Fibroblast of skin of left biceps (primary cell): ENCODE results near the gene FBXL22.

Source experiments
- DNase-seq, 2 experiments: peaks; one replicate each; pipeline ENCODE4 v3.0.0-alpha.2; 2013; ENCODE audit warnings: low read depth in 2 of 2

The FBXL22 gene

DNA sequence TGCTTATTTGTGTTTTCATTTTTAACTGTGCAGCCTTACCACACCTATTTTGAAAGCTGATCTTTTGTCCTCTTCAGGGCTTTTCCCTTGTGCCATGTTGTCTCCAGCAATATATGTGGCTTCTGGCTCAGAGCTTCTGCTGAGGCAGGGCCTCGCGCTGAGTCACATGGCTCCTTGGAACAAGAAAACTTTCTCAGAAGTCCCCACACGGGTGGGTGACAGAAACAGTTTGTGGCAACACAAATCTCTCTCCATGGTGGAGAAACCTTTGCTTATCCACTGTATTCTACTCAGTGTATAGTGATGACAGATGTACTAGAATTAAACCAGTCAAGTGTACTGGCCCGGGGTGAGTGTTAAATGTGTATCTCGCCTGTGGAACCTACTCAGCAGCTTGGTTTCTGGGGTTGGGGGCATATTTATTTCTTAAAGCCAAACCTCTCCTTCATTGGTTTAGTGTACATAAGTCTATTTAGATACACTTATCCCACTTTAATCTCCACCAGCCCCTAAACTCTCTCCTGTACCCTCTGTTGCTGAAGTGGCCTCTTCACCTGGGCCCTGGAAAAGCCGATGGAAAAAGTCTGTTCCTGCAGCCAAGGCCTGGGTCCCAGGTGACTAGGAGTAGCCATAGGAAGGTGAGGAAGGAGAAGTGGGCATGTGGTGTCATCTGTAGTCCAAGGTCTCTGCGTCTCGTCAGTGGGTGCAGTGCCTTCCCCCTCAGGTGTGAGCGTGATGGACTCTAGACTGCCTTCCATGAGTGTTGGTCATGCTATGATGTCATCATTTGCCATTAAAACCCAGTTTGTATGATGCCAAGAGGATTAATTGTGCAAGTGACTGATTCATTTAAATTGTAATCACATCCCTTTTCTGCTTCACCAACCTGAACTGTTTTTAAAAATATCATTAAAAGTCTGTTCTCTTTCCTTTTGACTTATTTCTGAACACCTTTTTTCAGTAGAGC lies 3.2 kb upstream of the FBXL22 start:
- no peak for DNase-seq

DNA sequence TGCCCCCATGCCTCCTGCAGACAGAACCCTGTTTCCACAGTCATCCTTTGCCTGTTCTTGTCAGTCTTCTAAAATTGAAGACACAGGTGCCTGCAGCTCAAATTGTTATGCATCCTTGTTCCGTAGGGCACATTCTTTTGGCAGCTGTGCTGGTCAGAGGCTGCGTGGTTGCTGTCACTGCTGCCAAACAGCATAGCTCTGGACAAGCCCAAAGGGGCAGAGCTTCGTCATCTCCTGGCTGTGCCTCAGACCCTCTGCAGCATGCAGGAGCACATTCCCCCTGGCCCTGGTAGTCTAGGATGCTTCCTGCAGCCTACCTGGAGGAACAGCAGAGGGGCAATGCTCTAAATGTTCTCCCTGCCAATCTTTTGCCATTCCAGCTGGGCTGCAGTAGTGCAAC lies 2.1 kb upstream of the FBXL22 start:
- no peak for DNase-seq

DNA sequence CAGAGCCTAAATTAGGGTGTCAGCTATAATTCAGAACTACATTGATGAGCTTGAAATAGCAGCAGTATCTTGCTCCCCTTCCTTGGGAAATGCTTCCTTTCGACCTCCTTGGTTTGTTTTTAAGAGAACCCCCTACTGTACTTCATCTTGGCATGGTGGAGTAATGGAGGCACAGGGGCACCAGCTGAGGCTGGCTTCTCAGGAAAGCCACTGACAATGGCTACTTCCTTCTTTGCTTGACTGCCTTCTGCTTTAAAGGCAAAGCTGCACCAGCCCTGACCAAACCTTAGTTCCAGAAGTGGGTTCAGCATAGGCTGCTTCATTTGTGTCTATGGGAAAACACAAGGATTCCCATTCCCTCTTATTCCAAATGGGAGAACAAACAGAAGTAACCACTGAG lies 1.5 kb upstream of the FBXL22 start:
- no peak for DNase-seq

DNA sequence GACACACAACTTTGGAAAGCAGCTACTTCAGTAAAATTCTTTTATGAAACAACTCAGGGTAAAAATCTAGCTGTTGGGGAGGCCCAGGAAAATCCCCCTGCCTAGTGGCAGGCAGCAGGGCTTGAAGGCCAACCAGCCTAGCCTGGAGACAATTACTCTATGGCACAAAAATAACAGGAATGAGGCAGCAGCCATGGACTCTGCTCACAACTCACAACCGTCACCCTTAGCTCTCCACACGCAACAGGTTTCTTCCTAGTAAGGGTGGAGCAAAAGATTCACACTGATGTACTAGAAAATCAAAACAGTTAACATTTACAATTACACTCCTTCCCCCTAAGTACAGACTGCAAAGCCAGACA lies 530 bp upstream of the FBXL22 start:
- no peak for DNase-seq

DNA sequence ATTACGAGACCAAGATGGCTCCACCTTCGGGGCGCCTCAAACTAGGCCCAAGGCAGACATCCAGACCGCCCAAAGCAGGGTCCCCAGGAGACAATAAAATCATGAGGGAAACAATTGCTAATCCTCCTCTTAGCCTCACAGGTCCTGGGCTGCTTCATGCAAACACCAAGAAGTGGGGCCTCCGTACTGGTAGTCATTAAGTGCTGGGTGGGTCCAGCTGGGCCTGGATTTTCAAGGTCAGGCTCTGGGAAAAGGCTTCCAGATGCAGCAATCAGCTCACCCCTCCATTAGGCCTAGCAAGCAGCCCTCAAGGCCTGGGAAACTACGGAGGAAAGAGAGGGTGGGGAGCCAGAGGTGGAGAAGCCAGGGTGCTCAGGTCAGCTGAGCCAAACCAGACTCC lies 634 bp downstream of the FBXL22 start:
- no peak for DNase-seq

DNA sequence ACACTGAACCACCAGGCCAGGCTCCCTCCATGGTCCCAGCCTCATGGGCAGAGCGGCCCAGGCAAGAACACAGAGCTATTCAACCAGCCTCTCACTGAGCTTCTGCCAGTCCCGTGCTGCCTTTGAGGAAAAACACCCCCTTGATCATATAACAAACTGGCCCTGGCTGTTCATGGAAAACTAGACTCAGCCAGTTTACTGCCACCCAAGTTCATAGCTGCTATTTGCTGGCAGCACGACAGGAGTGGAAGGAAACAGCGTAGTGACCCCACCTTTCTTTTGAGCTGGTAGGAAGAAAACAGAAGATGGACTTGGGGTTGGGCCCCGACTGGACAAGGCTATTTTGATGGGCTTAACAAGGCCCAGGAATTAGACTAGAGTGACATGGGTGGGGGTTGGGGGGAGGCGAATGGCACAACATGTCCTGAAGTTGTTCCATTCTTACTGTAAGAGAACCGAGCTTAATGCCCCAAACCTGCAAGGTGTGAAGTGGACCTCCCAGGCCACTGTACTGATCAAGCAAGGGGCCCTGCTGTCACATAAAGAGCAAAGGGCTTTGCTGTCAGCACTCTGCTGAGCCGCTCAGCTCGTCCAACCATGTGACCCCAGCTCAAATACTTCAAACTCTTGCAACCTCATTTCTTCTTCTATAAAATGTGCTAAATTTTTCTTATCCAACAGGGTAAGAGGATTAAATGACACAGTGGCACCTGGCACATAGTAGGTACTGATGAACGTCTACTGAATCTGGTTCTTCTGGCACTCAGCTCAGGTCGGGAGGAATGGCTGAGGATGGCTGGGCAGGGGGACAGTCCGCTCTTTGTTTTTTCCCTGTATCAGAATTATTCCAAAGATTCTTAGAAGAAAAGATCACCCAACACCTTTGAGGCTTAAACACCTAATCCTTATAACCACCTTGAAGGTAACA lies 1.6 kb downstream of the FBXL22 start:
- DNase-seq = no peak

DNA sequence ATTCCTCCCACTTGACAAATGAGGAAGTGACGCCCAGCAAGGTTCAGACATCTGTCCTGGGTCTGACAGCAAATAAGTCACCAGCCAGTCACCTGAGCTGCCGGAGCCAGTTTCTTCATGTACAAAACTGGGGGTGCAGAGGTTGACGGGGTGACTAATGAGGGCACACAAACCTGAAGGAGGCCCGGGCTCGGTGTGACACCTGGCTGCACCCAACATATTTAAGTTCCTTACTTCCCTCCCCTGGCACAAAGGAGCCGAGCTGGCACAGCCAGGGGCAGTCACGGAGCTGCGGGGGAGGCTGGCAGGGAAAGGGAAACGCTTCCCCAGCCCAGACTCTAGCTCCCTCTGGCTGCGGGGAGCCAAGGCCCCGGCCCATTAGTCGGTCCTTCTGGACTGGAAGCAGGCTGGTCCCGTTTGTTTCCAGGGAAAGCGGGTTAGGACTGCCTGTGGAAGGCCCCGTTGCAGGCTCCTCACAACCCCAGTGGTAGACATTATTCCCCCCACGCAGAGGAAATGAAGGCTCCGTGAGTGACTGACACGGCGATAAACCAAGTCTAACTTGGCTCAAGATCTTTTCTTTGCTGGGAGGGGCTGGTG lies 2.3 kb downstream of the FBXL22 start:
- no peak for DNase-seq

DNA sequence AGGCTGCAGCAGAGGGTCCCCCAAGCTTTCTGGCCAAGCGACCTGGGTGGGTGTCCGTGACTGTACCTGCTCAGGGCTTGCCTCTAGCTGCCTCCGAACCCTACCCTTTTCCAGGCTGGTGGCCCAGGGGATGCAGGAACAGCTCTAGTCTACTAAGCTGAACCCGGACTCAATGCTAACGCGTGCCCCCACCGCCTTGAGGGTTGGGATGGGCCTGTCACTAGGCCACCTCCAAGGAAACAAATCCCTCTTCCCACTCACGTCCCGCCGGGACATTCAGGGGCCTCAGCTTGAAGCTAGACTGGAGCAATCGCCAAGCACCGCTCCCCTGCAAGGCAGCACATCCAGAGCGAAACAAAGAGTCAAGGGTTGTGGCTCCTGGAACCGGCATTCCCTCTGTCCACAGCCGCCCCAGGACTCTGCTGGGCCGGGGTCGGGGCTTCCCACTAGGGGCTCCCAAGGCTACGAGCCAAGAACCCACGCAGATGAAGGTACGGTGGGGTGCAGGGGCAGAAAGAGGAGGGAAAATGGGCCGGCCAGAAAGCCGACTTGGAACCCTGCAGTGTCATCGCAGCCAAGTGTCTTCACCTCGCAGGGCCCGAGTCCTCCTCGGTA lies 2.9 kb downstream of the FBXL22 start:
- no peak for DNase-seq

DNA sequence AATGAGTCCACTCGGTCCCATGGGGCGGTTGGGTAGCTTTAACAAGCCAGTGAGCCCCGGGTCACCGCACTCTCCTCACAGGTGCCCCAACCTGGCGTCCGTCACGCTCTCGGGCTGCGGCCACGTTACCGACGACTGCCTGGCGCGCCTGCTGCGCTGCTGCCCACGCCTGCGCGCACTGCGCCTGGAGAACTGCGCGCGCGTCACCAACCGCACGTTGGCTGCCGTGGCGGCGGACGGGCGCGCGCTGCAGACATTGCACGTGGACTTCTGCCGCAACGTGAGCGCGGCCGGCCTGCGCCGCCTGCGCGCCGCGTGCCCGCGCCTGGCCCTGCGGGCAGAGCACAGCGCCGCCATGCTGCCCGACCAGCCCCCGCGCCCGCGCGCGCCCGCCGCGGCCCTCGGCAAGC lies 3.4 kb downstream of the FBXL22 start:
- peak; percentile 81 to 87 for DNase-seq

DNA sequence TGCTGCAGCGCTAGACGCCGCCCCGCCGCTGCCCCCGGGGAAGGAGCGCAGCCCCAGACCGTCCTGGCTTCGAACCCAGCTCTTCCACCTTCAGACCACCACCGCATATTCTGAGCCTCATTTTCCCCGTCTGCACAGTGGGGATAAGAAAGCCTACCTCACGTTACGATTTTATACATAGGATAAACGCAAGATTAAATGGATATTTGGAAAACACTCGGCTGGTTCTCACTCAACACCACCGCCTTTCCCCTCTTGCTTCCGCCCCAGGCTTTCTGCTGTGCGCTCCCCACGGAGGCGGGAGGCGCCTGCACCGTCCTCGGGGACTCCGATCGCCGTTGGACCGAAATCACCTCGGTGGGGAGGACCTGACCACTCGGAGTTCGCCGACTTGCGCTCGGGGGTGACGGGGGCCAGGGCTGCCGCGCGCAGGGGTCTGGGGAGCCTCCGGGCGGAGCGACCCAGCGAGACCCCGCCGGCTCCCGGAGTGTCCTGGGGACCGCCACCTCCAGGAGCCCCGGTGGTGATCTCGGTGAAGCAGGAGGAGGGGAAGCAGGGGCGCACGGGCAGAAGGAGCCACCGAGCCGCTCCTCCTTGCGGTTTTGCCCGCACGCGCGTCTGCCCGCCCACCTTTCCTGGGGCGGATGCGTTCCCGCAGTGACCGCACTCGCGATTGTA lies 4.0 kb downstream of the FBXL22 start:
- DNase-seq = no peak

DNA sequence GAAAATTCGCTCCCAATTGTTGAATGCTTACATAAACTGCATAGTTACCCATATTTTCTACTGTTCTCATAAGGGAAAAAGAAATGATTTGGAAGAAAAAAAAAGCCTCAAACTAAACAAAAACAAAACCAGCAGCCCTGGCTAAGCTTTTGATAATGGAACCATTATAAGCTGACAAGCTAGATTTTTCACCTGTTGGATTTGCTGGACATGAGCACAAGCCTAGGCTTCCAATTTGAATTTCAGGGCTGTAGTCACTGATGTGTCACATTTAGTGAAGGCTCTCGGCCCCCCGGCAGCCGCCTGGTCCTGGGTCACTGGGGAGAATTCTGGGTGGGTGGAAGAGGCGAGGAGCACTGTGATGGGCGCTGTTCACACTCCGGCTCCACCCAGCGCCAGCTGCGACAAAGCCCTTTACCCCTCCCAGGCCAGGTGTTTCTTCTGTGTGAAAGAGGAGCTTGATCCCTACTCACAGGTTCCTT lies 4.6 kb downstream of the FBXL22 start:
- no peak for DNase-seq

DNA sequence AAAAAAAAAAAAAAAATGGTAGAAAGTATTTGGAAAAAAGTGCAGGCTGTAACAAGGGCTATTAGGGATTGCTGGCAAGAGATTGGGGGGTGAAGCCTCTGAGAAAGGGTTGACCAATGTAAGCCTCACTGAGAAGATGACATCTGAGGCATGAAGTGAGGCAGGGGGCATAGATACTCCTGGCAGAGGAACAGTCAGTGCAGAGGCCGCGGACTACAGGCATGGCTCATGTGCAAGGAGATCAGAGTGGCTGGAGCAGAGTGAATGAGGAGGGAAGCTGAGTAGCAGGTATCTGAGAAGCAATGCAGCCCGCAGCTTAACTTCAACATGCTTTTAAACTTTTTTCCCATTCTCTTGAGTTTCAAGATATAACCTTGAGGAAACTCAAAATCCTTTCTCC lies 5.4 kb downstream of the FBXL22 start:
- no peak for DNase-seq

DNA sequence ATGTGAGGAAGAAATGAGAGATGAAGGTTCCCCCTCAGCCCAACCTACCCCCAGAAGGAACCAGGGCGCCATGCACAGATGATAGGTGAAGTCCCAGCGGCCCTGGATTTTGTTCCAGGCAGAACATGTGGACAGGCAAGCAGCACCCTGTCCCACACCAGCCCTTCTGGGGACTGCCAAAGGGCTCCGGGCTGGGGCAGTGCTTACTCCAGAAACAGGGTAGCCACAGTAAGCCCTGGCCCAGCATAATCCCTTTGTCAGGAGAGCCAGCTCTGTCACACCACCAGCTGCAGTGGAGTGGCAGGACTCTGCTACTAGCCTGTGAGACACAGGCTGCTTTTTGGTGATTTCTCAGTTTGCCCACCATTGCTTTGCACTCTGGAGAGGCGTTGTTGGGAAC lies 6.3 kb downstream of the FBXL22 start:
- DNase-seq = no peak

DNA sequence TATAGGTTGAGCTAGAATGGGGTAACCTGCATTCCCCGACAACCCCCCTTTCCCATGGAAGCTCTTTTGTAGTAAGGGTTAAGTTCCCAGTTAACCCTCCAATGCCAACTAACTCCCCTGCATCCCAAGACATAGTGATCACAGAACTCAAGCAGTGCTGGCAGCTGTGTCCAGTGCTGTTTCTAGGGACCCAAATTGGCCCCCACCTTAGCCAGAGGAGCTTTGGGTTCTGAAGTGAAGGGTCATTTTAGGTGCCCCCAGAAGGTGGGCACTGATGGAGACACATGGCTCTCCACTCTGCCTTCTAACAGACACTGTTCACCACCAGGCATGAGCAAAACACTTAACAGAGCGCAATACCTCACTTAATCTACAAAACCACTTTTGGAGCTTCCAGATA lies 7.1 kb downstream of the FBXL22 start:
- DNase-seq = no peak

DNA sequence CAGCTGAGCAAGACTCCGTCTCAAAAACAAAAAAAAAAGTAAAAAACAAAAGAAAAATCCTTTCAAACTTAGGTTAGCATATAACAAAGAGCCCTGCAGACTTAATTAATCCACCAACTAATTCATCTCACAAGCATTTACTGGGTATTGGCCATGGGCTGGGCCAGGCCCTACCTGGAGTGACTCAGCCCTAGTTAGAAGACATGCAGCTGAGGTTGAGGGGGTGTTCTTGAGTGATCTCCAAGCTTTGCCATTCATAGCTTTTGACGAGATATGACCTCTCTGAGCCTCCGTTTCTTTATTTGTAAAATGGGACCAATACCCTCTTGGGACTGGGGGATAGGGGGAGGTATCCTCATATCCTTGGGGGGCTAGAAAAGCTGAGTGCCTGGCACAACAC lies 7.8 kb downstream of the FBXL22 start:
- no peak for DNase-seq

DNA sequence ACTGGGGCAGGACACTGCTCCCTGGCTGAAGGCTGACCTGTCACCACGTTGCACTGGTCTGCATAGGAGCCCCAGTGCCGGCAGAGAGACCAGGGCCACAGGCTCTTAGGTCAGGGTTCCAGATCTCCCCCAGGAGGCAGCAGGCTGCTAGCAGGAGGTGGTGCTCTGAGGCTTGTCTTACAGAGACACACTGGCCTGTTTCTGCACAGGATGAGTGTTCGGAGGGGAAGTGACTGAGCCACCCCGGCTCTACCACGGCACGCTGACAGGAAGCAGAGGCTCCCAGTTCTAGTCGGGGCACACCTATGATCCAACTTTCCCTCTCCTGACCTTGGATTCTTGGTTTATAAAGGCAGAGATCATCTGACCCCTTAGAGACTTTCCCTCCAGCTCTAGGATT lies 8.6 kb downstream of the FBXL22 start:
- no peak for DNase-seq

DNA sequence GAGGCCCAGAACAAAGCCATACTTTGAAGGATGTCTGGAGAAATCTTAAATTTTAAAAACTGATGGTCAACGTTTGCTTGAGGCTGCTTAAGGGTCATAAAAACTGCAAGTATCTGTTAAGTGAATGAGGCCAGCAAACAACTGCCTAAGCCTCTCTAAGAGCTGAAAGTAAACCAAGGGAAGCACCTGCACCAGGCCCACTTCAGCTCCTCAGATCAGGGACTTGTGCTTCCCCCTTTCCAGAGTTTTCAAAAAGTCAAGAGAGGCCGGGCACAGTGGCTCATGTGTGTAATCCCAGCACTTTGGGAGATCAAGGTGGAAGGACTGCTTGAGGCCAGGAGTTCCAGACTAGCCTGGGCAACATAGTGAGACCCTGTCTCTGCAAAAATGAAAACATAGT lies 9.1 kb downstream of the FBXL22 start:
- no peak for DNase-seq

DNA sequence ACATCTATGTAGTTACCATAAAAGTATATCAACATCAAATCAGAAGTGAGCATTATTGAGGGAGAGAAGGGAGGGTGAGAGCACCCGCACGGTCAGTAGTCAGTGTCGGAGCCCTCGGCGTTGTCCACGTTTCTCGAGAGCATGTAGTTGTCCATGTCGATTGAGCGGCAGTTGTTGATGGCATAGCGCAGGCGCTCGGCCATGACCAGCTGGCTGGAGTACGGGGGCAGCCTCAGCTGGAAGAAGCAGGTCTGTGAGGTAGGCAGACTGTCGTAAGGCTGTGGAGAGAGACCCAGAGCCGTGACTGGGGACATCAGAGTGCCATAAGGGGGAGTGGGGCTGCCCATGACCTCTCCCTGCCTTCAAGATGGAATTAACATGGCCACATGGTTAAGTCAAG lies 11.8 kb downstream of the FBXL22 start:
- no peak for DNase-seq

DNA sequence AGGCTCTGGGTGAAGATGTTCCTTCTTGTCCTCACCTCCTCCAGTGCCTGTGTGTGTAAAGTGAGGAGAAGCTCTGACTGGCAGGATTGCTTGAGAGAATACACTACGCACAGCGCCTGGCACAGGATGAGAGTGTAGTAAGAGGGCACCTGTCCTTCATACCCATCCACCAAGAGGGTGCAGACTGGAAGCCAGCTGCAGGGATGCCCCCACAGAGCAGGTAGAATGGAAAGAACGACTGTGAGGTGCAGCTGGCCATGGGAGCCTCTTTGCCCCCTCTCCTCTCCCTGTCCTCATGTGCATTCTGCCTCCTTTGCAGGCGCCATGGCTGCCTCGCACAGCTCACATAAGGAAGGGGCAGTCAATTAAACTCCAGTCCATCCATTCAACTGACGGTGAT lies 12.3 kb downstream of the FBXL22 start:
- DNase-seq = no peak

DNA sequence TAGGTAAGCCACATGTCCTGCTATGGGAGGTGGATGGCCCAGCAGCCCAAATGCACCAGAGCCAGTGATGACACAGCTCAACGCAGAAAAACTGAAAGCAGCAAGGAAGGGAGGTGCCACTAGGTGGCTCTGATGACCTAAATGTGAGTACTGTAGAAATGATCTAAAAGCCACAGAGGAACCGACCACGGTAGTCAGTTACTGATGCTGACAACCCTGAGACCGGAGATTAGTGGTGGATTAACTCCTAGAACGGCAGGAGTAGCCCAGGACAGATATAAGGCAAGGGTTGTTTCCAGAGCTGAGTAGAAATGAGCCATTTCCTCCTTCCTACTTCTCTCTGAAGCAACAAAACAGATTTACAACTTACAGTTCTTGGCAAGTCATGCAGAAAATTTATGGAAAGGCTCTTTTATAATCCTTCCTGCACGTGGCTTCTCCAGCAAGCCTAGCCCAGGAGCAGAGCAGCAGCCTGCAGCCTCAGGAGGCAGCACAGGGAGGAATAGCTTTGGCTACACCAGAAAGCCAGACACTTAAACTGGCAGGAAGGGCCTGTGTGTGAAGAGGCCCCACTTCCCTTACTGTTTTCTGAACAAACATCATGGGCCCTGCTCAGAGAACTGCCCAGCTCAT lies 13.1 kb downstream of the FBXL22 start:
- DNase-seq = peak in 1 of 2 experiments; percentile 36

DNA sequence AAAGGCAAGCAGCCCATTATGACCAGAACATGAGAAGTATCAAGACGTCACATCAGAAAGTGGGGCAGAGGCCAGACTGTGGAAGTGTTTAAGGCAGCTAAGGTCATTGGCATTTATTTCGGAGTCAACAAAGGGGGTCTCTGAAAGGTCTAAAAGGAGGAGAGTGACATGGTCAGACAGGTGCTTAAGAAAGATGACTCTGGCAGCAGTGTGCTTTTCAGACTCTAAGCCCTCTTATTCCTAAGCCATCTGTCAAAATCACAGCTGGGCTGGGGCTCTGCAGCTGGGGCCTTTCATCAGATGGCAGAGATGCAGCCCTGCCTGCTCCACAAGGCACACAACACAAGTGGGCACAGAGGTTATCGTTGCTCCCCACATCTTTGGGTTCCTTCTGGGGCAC lies 14.0 kb downstream of the FBXL22 start:
- no peak for DNase-seq
